ENCODE results near the gene CDH4. TPM values are rescaled to one million over a fixed set of nuclear protein-coding genes. Genes with fewer than 3 reads are reported as not detected.

The CDH4 gene
- total RNA-seq, 2 donors from 2014 or later = 0.05 to 2.2 TPM

GRCh38 chr20:61293951-61294350, 41.9 kb downstream of the CDH4 start:
- no peak for TF ChIP-seq CTCF (IDR thresholded peaks at IDR 0.05)
- H3K27ac ChIP-seq = no peak overlapping the region
- peaks cover 5% of the 10 kb centered on the region for H3K4me1 ChIP-seq (replicated peaks)
- DNase-seq (ENCODE audit: low spot score) = no peak
- H3K27me3 ChIP-seq (replicated peaks; ENCODE audit: insufficient read depth) = no peaks in the 10 kb centered on the region
- H3K4me3 ChIP-seq = no peak overlapping the region
- intact Hi-C loops (cut with DNase I) = no loop called here
- H3K36me3 ChIP-seq = no peaks in the 10 kb centered on the region
- H3K9me3 ChIP-seq = no peaks in the 10 kb centered on the region
- 87% methylated on average over 12 of the region's 12 CpGs for WGBS

- no peaks in the 10 kb centered on the region for H3K9me3 ChIP-seq
- H3K36me3 ChIP-seq = no peaks in the 10 kb centered on the region
- H3K4me3 ChIP-seq = no peak overlapping the region
- no peaks in the 10 kb centered on the region for H3K4me1 ChIP-seq (replicated peaks)
- TF ChIP-seq POLR2AphosphoS5 (IDR thresholded peaks at IDR 0.05) (no peak), CTCF (IDR thresholded peaks at IDR 0.05) (no peak), POLR2A (IDR thresholded peaks at IDR 0.05) (no peak)
- no peak overlapping the region for H3K27ac ChIP-seq
- WGBS = 92% methylated on average over 13 of the region's 13 CpGs
- DNase-seq (ENCODE audit: low spot score) = no peak
- no peaks in the 10 kb centered on the region for H3K27me3 ChIP-seq (replicated peaks; ENCODE audit: insufficient read depth)
- intact Hi-C loops (cut with DNase I) = no loop called here
Observed at GRCh38 chr20:61295249-61295648, 43.2 kb downstream of the CDH4 start.

GRCh38 chr20:61295682-61296628, 43.9 kb downstream of the CDH4 start:
- no peaks in the 10 kb centered on the region for H3K27me3 ChIP-seq (replicated peaks; ENCODE audit: insufficient read depth)
- no peaks in the 10 kb centered on the region for H3K9me3 ChIP-seq
- intact Hi-C loops (cut with DNase I) = no loop called here
- H3K27ac ChIP-seq = no peak overlapping the region
- 60% methylated on average over 33 of the region's 33 CpGs for WGBS
- H3K4me3 ChIP-seq = no peak overlapping the region
- no peaks in the 10 kb centered on the region for H3K4me1 ChIP-seq (replicated peaks)
- no peak for DNase-seq (ENCODE audit: low spot score)
- no peaks in the 10 kb centered on the region for H3K36me3 ChIP-seq
- TF ChIP-seq POLR2A (IDR thresholded peaks at IDR 0.05) (no peak), CTCF (IDR thresholded peaks at IDR 0.05) (no peak), POLR2AphosphoS5 (IDR thresholded peaks at IDR 0.05) (no peak)

GRCh38 chr20:61296629-61297019, 44.6 kb downstream of the CDH4 start:
- H3K9me3 ChIP-seq = no peaks in the 10 kb centered on the region
- no peak overlapping the region for H3K27ac ChIP-seq
- no peaks in the 10 kb centered on the region for H3K4me1 ChIP-seq (replicated peaks)
- no peak overlapping the region for H3K4me3 ChIP-seq
- DNase-seq (ENCODE audit: low spot score) = no peak
- WGBS = 78% methylated on average over 14 of the region's 14 CpGs
- intact Hi-C loops (cut with DNase I) = no loop called here
- TF ChIP-seq CTCF (IDR thresholded peaks at IDR 0.05) (no peak), POLR2AphosphoS5 (IDR thresholded peaks at IDR 0.05) (no peak), POLR2A (IDR thresholded peaks at IDR 0.05) (no peak)
- no peaks in the 10 kb centered on the region for H3K27me3 ChIP-seq (replicated peaks; ENCODE audit: insufficient read depth)
- H3K36me3 ChIP-seq = no peaks in the 10 kb centered on the region

- TF ChIP-seq POLR2AphosphoS5 (IDR thresholded peaks at IDR 0.05) (no peak), CTCF (IDR thresholded peaks at IDR 0.05) (no peak), POLR2A (IDR thresholded peaks at IDR 0.05) (no peak)
- Histone ChIP-seq H3K9me3 (no peaks in the 10 kb centered on the region), H3K36me3 (no peaks in the 10 kb centered on the region), H3K27ac (no peak overlapping the region), H3K4me3 (no peak overlapping the region), H3K27me3 (replicated peaks; ENCODE audit: insufficient read depth) (no peaks in the 10 kb centered on the region), H3K4me1 (replicated peaks) (no peaks in the 10 kb centered on the region)
- intact Hi-C loops (cut with DNase I) = no loop called here
- WGBS = 91% methylated on average over 16 of the region's 16 CpGs
- no peak for DNase-seq (ENCODE audit: low spot score)
Observed at GRCh38 chr20:61297491-61297890, 45.4 kb downstream of the CDH4 start.

Data from prostate gland (tissue), 2 donors.